Cerebellar nuclear complex (tissue), 1 donor: ENCODE data around the gene SFXN2.
"Not testable (repeated sequence)": the region's sequence is repeated elsewhere in the genome, so short reads cannot be mapped to it uniquely, and the experiment has no call there.

Experiments used
- DNase-seq, 2 experiments: peaks; one replicate each; lab custom pipeline; 2025; lab: John Stamatoyannopoulos, UW

Gene SFXN2

GRCh38 chr10:102753718-102754117, 39.3 kb downstream of the SFXN2 start:
- no peak for DNase-seq

GRCh38 chr10:102757323-102757722, 42.9 kb downstream of the SFXN2 start:
- no peak for DNase-seq

- no peak for DNase-seq
These were observed 44.0 kb downstream of the SFXN2 start for GRCh38 chr10:102758240-102758932.

GRCh38 chr10:102758933-102759262, 44.5 kb downstream of the SFXN2 start:
- not testable (repeated sequence) for DNase-seq

GRCh38 chr10:102759497-102760210, 45.2 kb downstream of the SFXN2 start:
- no peak for DNase-seq

GRCh38 chr10:102761981-102762380, 47.5 kb downstream of the SFXN2 start:
- no peak for DNase-seq

- no peak for DNase-seq
These were observed 48.1 kb downstream of the SFXN2 start for GRCh38 chr10:102762401-102763015.

GRCh38 chr10:102763037-102763607, 48.7 kb downstream of the SFXN2 start:
- DNase-seq: no peak

GRCh38 chr10:102764470-102765161, 50.2 kb downstream of the SFXN2 start:
- DNase-seq: no peak

GRCh38 chr10:102765336-102765735, 50.9 kb downstream of the SFXN2 start:
- DNase-seq: no peak

GRCh38 chr10:102767428-102768160, 53.2 kb downstream of the SFXN2 start:
- DNase-seq: no peak

GRCh38 chr10:102769375-102770107, 55.1 kb downstream of the SFXN2 start:
- DNase-seq: no peak

- no peak for DNase-seq
These were observed 55.7 kb downstream of the SFXN2 start for GRCh38 chr10:102770108-102770482.

GRCh38 chr10:102770792-102771191, 56.4 kb downstream of the SFXN2 start:
- DNase-seq: no peak

- no peak for DNase-seq
These were observed 58.9 kb downstream of the SFXN2 start for GRCh38 chr10:102773320-102773719.

GRCh38 chr10:102773986-102774385, 59.5 kb downstream of the SFXN2 start:
- DNase-seq: no peak

GRCh38 chr10:102775201-102775934, 60.9 kb downstream of the SFXN2 start:
- no peak for DNase-seq

GRCh38 chr10:102775935-102776669, 61.7 kb downstream of the SFXN2 start:
- no peak for DNase-seq

GRCh38 chr10:102776779-102777456, 62.5 kb downstream of the SFXN2 start:
- no peak for DNase-seq
